ENCODE measurements around the gene DCLRE1B. TPM values are rescaled to one million over a fixed set of nuclear protein-coding genes. Genes with fewer than 3 reads are reported as not detected.

The DCLRE1B gene
- 6.1 TPM for total RNA-seq (ENCODE audit: unreplicated experiment)
- long read RNA-seq, partial matches to known transcripts = 1 of 3 reads
- long read RNA-seq, other reads (novel, unspliced or antisense) = 0 of 3 reads

GRCh38 chr1:113904674-113905434 is at the start of gene DCLRE1B, which contains the start of gene AP4B1:
Gene DCLRE1B (plus strand): TSS chr1:113905326. CDS start chr1:113905587, 261 bp downstream.
Gene AP4B1 (minus strand): TSS chr1:113904799. CDS start chr1:113904717, 82 bp downstream.
- peaks cover 12% of the 10 kb centered on the region for H3K9me3 Mint-ChIP-seq (ENCODE audit: unreplicated experiment)
- peak; percentile 24 for TF ChIP-seq CTCF (IDR thresholded peaks at IDR 0.05; ENCODE audit: partially characterized antibody, unreplicated experiment)
- peak; percentile 97 for DNase-seq
- peak within 1 kb of the TSS; percentile 69 for H3K27ac Mint-ChIP-seq (ENCODE audit: unreplicated experiment)
- H3K27me3 Mint-ChIP-seq (ENCODE audit: unreplicated experiment) = peaks cover 4% of the 10 kb centered on the region
- H3K4me3 Mint-ChIP-seq (ENCODE audit: unreplicated experiment) = peak within 1 kb of the TSS; percentile 91
- peaks cover 11% of the 10 kb centered on the region for H3K4me1 Mint-ChIP-seq (ENCODE audit: low read depth, unreplicated experiment)
- no peaks in the 10 kb centered on the region for H3K36me3 Mint-ChIP-seq (ENCODE audit: unreplicated experiment)

- no peak overlapping the region for H3K4me3 Mint-ChIP-seq (ENCODE audit: unreplicated experiment)
- H3K36me3 Mint-ChIP-seq (ENCODE audit: unreplicated experiment) = no peaks in the 10 kb centered on the region
- H3K4me1 Mint-ChIP-seq (ENCODE audit: low read depth, unreplicated experiment) = no peaks in the 10 kb centered on the region
- no peak overlapping the region for H3K27ac Mint-ChIP-seq (ENCODE audit: unreplicated experiment)
- no peak for DNase-seq
- H3K27me3 Mint-ChIP-seq (ENCODE audit: unreplicated experiment) = peaks cover 5% of the 10 kb centered on the region
- H3K9me3 Mint-ChIP-seq (ENCODE audit: unreplicated experiment) = no peaks in the 10 kb centered on the region
- TF ChIP-seq CTCF (IDR thresholded peaks at IDR 0.05; ENCODE audit: partially characterized antibody, unreplicated experiment) = no peak
These were observed 49.3 kb upstream of the DCLRE1B start for GRCh38 chr1:113855630-113856400.

- Mint-ChIP-seq H3K27ac (ENCODE audit: unreplicated experiment) (no peak overlapping the region), H3K36me3 (ENCODE audit: unreplicated experiment) (no peaks in the 10 kb centered on the region), H3K4me1 (ENCODE audit: low read depth, unreplicated experiment) (no peaks in the 10 kb centered on the region), H3K9me3 (ENCODE audit: unreplicated experiment) (no peaks in the 10 kb centered on the region), H3K4me3 (ENCODE audit: unreplicated experiment) (no peak overlapping the region), H3K27me3 (ENCODE audit: unreplicated experiment) (peaks cover 5% of the 10 kb centered on the region)
- no peak for TF ChIP-seq CTCF (IDR thresholded peaks at IDR 0.05; ENCODE audit: partially characterized antibody, unreplicated experiment)
- DNase-seq = no peak
These were observed 48.7 kb upstream of the DCLRE1B start for GRCh38 chr1:113856401-113856790.

GRCh38 chr1:113857776-113858175 is 47.4 kb upstream of the DCLRE1B start:
- Mint-ChIP-seq H3K27me3 (ENCODE audit: unreplicated experiment) (peaks cover 7% of the 10 kb centered on the region), H3K4me3 (ENCODE audit: unreplicated experiment) (no peak overlapping the region), H3K36me3 (ENCODE audit: unreplicated experiment) (no peaks in the 10 kb centered on the region), H3K27ac (ENCODE audit: unreplicated experiment) (no peak overlapping the region), H3K4me1 (ENCODE audit: low read depth, unreplicated experiment) (no peaks in the 10 kb centered on the region), H3K9me3 (ENCODE audit: unreplicated experiment) (no peaks in the 10 kb centered on the region)
- no peak for TF ChIP-seq CTCF (IDR thresholded peaks at IDR 0.05; ENCODE audit: partially characterized antibody, unreplicated experiment)
- no peak for DNase-seq

All from glutamatergic neuron (in vitro differentiated cells).